Keratinocyte (primary cell): Measurements from ENCODE around the gene GPT2. TPM values are rescaled to one million over a fixed set of nuclear protein-coding genes. Genes with fewer than 3 reads are reported as not detected.

Experiments used
- DNase-seq: peaks from one replicate; pipeline ENCODE4 v3.0.0-alpha.2; 2011; ENCODE audit warnings: low read depth, missing footprints, low spot score
- FAIRE-seq: peaks from 2 replicates; lab custom pipeline; 2011; peaks lifted over from hg19 to GRCh38; lab: Jason Lieb, UNC
- H2AFZ ChIP-seq: 2 replicates; pipeline ENCODE4 v1.6.0; 2012; ENCODE audit warnings: low read length, control low read depth, inconsistent platforms; ENCODE audit not compliant: control insufficient read depth
- H3K27ac ChIP-seq: 2 replicates; pipeline ENCODE4 v1.5.1; 2011; ENCODE audit warnings: low read length; ENCODE audit not compliant: control insufficient read depth, insufficient read depth
- H3K27me3 ChIP-seq: 3 replicates; pipeline ENCODE4 v1.6.0; 2011; ENCODE audit warnings: low read length; ENCODE audit not compliant: control insufficient read depth, insufficient read depth; ENCODE audit errors: extremely low read depth
- H3K36me3 ChIP-seq, 2 experiments: 2 replicates in 1 of 2; 3 replicates in 1 of 2; pipeline ENCODE4 v1.5.1; 2011; ENCODE audit warnings: low read length in 2 of 2, mild to moderate bottlenecking in 1 of 2; ENCODE audit not compliant: control insufficient read depth in 2 of 2, insufficient read depth in 2 of 2; ENCODE audit errors: extremely low read depth in 1 of 2
- H3K4me1 ChIP-seq: 3 replicates; pipeline ENCODE4 v1.5.1; 2011; ENCODE audit warnings: low read length; ENCODE audit not compliant: control insufficient read depth, insufficient read depth; ENCODE audit errors: extremely low read depth
- H3K4me2 ChIP-seq: 3 replicates; pipeline ENCODE4 v1.6.0; 2011; ENCODE audit warnings: low read depth, low read length; ENCODE audit not compliant: control insufficient read depth, insufficient read depth; ENCODE audit errors: extremely low read depth
- H3K4me3 ChIP-seq, 3 experiments: fragments of 200-600 bp in 1 of 3; sonication (generic) in 1 of 3; 2 replicates in 2 of 3; 3 replicates in 1 of 3; pipeline ENCODE4 v1.5.1; 2011 to 2016; ENCODE audit warnings: low read length in 3 of 3, mild to moderate bottlenecking in 3 of 3, control low read depth in 2 of 3, inconsistent platforms in 1 of 3, low read depth in 1 of 3, mixed read lengths in 1 of 3, mixed run types in 1 of 3, moderate library complexity in 1 of 3; ENCODE audit not compliant: control insufficient read depth in 2 of 3, insufficient read depth in 2 of 3; ENCODE audit errors: extremely low read depth in 1 of 3
- H3K79me2 ChIP-seq: 2 replicates; pipeline ENCODE4 v1.6.0; 2012; ENCODE audit warnings: low read length; ENCODE audit not compliant: control insufficient read depth, insufficient read depth
- H3K9ac ChIP-seq: 3 replicates; pipeline ENCODE4 v1.6.0; 2011; ENCODE audit warnings: low read length; ENCODE audit not compliant: control insufficient read depth, insufficient read depth; ENCODE audit errors: extremely low read depth
- H3K9me1 ChIP-seq: 3 replicates; pipeline ENCODE4 v1.6.0; 2011; ENCODE audit warnings: low read length; ENCODE audit not compliant: control insufficient read depth, insufficient read depth; ENCODE audit errors: extremely low read depth
- H3K9me3 ChIP-seq: 2 replicates; pipeline ENCODE4 v1.5.1; 2012; ENCODE audit warnings: low read depth, low read length; ENCODE audit not compliant: control insufficient read depth
- H4K20me1 ChIP-seq: 3 replicates; pipeline ENCODE4 v1.6.0; 2011; ENCODE audit warnings: low read length; ENCODE audit not compliant: control insufficient read depth, insufficient read depth; ENCODE audit errors: extremely low read depth
- CTCF ChIP-seq, 3 experiments: IDR thresholded peaks in 1 of 3; conservative IDR thresholded peaks in 1 of 3; optimal IDR thresholded peaks in 1 of 3; 2 replicates in 2 of 3; 3 replicates in 1 of 3; pipeline versions ENCODE3 to v1.5.1; 2011; ENCODE audit warnings: low read length in 3 of 3, mild to moderate bottlenecking in 3 of 3, moderate library complexity in 2 of 3, control low read depth in 1 of 3, inconsistent platforms in 1 of 3; ENCODE audit not compliant: insufficient read depth in 2 of 3; ENCODE audit errors: extremely low read depth in 1 of 3
- EZH2 ChIP-seq: IDR thresholded peaks from one replicate; pipeline ENCODE4 v1.6.1; 2012; ENCODE audit warnings: inconsistent platforms, mild to moderate bottlenecking, low read length, moderate library complexity
- dilution Hi-C: fragments of 300-500 bp; cut with MboI; formaldehyde crosslinking; loops from one replicate; pipeline ENCODE4 v1.7.0; 2020; ENCODE audit warnings: low sequenced_read_pairs; ENCODE audit not compliant: extremely low pct_ligation_motif_present
- polyA plus RNA-seq, 5 experiments: library from polyadenylated mRNA; depleted of rRNA in 3 of 5; stranded (reverse) in 3 of 5; stranded (forward) in 1 of 5; unstranded in 1 of 5; fragments of >200 nt; gene quantifications; 1 replicate in 1 of 5; 2 replicates in 3 of 5; 3 replicates in 1 of 5; pipeline versions ENCODE4 v1.2.1 to v1.2.3, GENCODE V29; 2011 to 2012; ENCODE audit warnings: missing spikeins in 2 of 5, low read depth in 1 of 5, low replicate concordance in 1 of 5

GPT2 gene
- polyA plus RNA-seq, 1 donor (not counting 4 experiments of a cell fraction or from before 2014, with no cell fraction given): 16.1 TPM

- Histone ChIP-seq H3K4me1 (no peaks in the 10 kb centered on the region), H3K36me3 (peaks cover 11 to 28% of the 10 kb centered on the region in 2 experiments), H3K9me3 (no peaks in the 10 kb centered on the region), H3K27ac (no peak overlapping the region), H3K4me2 (no peak overlapping the region), H4K20me1 (no peaks in the 10 kb centered on the region), H3K79me2 (no peaks in the 10 kb centered on the region), H2AFZ (peak overlapping the region; percentile 30), H3K9me1 (no peaks in the 10 kb centered on the region), H3K4me3 (no peak overlapping the region), H3K9ac (no peak overlapping the region), H3K27me3 (no peaks in the 10 kb centered on the region)
- dilution Hi-C loops: no loop called here
- TF ChIP-seq CTCF (optimal IDR thresholded peaks at IDR 0.05 in 1 of 3, IDR thresholded peaks at IDR 0.05 in 1 of 3, conservative IDR thresholded peaks at IDR 0.05 in 1 of 3; ENCODE audit: extremely low read depth in 1 of 3, insufficient read depth in 2 of 3, low read length in 3 of 3) (peak; percentile 89 to 95 (median 92)), EZH2 (no peak)
- DNase-seq (peak; percentile 23), FAIRE-seq (no peak)
Observed at GRCh38 chr16:46929378-46930332, 45.5 kb downstream of the GPT2 start.

GRCh38 chr16:46930861-46931260 is 46.7 kb downstream of the GPT2 start:
- Histone ChIP-seq H3K27me3 (no peaks in the 10 kb centered on the region), H3K36me3 (peaks cover 11 to 28% of the 10 kb centered on the region in 2 experiments), H4K20me1 (no peaks in the 10 kb centered on the region), H3K9me3 (no peaks in the 10 kb centered on the region), H3K4me2 (no peak overlapping the region), H2AFZ (no peak overlapping the region), H3K9ac (no peak overlapping the region), H3K27ac (no peak overlapping the region), H3K9me1 (no peaks in the 10 kb centered on the region), H3K4me3 (no peak overlapping the region), H3K4me1 (no peaks in the 10 kb centered on the region), H3K79me2 (no peaks in the 10 kb centered on the region)
- TF ChIP-seq EZH2: no peak
- TF ChIP-seq CTCF (optimal IDR thresholded peaks at IDR 0.05 in 1 of 3, IDR thresholded peaks at IDR 0.05 in 1 of 3, conservative IDR thresholded peaks at IDR 0.05 in 1 of 3; ENCODE audit: extremely low read depth in 1 of 3, insufficient read depth in 2 of 3, low read length in 3 of 3): no peak
- DNase-seq: no peak
- dilution Hi-C loops: no loop called here
- FAIRE-seq: no peak
